NCI-H1105 (cell line): Measurements from ENCODE around the gene DTNA.
"Not testable (repeated sequence)": the region's sequence is repeated elsewhere in the genome, so short reads cannot be mapped to it uniquely, and the experiment has no call there.

Experiments used
- DNase-seq: peaks from one replicate; lab custom pipeline; 2025; lab: John Stamatoyannopoulos, UW

DTNA gene

GRCh38 chr18:34904994-34905393 is 194.9 kb downstream of the DTNA start:
- no peak for DNase-seq

- DNase-seq, result not testable (repeated sequence)
Measured at GRCh38 chr18:34906985-34907384, 196.9 kb downstream of the DTNA start.

- DNase-seq, result no peak
Measured at GRCh38 chr18:34909637-34910364, 199.7 kb downstream of the DTNA start.

- no peak for DNase-seq
Measured at GRCh38 chr18:34911081-34911480, 201.0 kb downstream of the DTNA start.

- DNase-seq, result no peak
Measured at GRCh38 chr18:34911661-34912384, 201.7 kb downstream of the DTNA start.

DNA sequence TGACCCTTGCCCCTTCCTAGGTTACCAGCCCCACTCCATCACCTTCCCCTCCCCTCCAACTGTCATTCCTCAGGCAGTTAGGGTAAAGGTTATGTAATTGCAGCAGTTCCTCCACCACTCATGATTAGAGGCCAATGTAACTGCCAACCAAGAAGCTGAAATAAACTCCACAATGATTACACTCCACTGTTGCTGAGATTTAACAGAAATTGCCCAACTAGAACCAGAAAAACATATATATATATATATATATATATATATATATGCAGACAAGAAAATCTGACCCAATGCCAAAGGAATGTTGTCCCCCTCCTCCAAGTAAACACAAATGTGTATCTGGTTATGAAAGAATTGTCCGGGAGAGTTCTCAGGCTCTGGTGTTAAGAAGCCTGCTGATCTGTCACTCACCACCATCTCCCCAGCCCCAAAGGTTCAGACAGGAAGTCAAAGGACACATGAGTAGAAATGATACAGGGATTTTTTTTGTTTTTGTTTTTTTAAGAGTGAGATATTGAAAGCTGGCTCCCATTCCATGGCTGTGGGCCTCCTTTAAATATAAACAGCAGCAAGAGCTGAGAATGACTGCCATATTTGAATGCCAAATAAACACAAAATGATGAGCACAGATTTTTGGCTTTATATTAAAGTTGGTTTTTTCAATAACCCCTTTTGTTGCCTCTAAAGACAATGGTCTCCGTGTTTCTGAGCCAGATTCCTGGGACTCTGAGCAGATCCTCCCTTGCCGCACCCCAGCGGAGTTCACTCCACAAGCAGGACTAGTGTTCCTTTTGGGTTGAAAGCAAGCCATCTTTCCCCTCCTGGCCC is 204.0 kb downstream of the DTNA start:
- no peak for DNase-seq

DNA sequence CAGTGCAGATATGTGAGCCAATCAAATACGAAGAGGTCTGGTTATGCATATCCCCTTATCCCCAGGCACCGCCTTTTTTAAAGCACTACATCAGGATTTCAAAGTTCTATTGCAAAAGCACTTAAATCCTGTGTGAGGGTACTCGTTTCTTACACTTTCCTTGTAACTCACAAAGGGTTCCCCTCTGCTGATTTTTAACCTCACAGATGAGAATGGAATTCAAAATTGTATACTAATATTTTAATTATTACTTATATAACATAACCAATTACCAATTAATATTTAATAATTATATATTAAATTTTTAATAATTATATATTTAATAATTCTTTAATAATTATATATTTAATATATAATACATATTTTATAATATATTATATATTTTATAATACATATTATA is 204.9 kb downstream of the DTNA start:
- no peak for DNase-seq

GRCh38 chr18:34916539-34916938 is 206.4 kb downstream of the DTNA start:
- DNase-seq, result not testable (repeated sequence)

- no peak for DNase-seq
Measured at GRCh38 chr18:34918856-34919255, 208.8 kb downstream of the DTNA start.

GRCh38 chr18:34921226-34921625 is 211.1 kb downstream of the DTNA start:
- no peak for DNase-seq

DNA sequence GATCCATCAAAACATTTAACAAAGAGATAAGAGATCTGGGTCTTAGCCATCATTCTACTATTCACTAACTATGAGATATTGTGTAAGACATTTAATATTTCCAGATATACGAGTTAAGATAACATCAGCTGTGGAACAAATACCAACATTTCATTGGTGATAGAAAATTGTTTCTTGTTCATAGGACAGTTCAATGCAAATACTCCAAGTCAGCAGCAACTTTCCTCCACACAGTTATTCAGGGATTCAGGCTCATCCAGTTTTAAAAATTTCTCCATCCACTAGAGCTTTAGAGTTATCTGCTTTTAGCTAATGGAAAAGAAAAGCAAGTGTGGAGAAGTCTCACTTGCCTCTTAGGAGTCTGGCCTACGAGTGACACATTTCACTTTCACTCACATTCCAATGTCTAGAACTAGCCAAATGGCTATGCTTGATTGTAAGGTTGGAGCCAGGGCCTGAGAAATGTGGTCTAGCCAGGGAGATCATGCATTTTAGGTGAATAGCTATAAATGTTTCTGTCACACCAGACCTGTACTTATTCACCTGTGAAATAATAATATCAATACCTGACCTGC is 211.8 kb downstream of the DTNA start:
- DNase-seq, result no peak

DNA sequence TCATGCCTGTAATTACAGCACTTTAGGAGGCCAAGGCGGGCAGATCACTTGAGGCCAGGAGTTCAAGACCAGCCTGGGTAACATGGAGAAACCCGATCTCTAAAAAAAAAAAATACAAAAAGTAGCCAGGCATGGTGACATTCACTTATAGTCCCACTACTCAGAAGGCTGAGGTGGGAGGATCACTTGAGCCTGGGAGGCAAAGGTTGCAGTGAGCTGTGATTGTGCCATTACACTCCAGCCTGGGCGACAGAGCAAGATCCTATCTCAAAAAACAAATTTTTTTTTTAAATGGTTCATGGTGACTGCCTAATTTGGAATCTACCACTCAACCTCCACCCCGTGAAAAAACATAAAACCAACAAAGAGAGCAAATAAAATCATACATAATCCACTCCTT is 212.5 kb downstream of the DTNA start:
- not testable (repeated sequence) for DNase-seq

DNA sequence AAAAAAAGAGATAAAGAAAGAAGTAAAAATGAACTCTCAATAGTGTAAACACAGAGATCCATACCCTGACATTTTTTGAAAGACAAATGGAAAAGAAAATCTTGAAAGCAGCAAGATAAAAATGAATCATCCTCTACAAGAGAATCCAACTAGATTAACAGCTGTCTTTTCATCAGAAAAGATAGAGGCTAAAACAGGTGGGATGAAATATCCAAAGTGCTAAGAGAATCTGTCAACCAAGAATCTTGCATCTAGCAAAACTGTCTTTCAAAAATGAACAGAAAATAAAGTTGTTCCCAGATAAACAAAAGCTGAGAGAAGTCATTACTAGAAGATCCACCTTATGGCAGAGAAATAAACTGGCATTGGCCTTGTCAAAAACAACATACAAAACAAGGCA is 213.8 kb downstream of the DTNA start:
- DNase-seq, result no peak

DNA sequence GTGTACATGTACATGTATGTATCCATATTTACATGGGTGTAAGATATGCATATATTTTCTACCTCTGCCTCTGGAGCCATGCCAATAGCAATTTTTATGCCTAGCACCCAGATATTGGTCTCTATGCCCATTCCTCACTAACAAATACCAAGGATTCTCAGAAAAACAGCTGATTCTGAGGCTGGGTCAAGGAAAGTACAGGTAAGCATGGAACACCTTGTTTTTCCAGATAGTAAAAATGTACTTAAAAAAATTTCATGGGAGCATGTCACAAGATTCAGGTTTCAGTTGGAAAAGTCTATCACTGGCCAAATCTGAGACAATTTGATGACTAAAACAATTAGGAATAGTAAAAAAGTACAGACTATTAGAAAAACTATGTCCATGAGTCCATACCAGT is 216.6 kb downstream of the DTNA start:
- DNase-seq, result no peak

DNA sequence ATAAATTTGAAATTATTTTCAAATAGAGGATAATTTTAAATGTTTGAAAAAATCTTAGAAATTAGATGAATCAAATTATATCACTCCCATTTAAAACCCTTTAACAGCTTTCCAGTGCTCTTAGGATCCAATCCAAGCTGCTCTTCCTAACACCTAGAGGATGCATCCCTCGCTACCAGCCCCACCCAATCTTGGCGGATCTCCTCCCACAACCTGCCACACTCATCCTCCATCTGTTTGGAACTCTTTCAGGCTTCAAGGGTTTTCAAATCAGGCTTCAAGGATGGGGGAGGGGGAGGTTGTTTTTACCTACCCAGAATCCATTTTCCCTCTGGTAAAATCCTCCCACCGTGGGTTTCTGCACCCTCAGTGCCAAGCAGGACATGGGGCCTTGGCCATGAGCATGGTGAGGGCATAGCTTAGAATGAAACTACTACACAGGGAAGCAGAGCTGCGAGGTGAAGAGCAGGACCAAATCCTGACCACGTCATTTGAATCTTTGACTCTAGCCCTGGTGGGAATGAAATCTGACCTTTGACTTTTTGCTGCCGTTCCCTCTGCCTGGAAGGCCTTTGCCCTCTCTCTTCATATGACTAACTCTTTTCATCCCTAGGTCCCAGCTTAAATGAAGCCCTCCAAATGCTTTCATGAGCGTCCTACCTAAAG is 218.1 kb downstream of the DTNA start:
- no peak for DNase-seq

GRCh38 chr18:34928754-34929335 is 218.7 kb downstream of the DTNA start:
- DNase-seq, result no peak

DNA sequence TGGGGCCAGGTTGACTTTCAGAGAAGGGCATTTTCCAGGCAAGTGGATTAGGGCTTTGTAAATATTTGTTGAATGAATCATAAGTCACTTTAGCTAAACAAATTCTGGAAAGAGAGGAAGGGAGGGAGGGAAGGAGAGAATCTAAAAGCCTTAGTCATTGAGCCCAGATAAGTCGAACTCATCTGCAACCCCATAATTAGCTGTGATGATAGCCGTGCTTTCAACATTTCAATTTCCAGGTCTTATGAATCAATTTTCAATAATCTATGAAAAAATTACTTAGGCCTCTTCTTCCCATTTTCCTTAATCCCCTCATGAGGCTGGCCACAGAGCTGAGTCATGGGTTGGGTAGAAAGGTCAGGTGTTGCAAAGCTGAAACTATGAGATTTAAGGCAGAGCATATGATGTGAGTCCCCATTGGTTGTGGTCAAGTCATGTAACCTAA is 219.3 kb downstream of the DTNA start:
- no peak for DNase-seq

DNA sequence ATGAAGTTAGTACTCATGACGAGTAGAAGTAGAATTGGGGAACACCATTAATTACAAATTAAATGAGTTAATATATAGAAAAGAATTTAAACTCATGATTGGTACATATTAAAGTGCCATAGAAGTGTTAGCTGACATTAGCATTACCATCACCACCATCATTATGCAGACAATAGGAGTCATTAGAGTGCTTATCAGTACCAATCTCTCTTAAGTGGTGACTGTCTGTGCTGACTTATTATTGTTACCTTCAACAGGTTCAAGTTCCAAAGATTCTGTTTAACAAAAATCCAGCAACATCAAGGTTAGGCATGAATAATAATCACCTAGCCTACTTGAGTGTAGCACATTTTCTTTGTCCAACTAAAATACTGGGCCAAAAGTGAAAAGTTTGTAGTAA is 222.3 kb downstream of the DTNA start:
- no peak for DNase-seq

- no peak for DNase-seq
Measured at GRCh38 chr18:34932792-34933466, 222.8 kb downstream of the DTNA start.

DNA sequence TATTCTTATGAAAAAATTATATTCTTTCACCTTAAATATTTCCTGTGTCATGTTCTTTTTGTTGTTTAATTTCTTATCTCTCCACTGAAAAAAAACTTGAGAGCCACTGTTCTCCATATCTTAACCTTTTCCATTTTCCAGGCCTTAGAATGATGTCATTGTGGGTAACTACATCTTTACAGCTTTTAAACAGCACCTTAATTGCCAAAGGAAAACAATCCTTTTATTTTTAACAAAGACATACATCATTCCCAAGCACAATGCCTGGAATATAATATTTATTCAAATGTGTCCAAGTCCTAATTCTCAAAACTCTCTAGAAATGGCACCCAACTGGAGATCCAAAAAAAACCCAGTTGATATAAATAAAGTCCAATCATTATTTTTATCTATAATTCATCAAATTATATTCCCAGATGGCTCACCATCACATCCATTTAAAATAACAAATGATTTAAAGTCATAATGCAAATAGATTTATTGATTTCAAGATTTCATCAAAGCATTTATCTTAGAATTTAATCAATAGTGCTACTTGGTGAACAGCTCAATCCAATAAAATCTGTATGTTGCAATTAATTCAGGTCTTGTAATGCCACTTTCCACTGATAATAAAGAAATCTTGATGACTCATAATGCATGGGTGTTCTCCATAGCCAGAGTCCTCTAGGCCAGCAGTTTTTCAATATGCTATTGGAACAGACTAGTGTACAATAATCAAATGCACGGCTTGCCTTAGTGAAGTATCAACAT is 224.0 kb downstream of the DTNA start:
- DNase-seq, result no peak
